Nucleus accumbens (tissue), 56 donors: ENCODE measurements around the gene PVALEF.

Experiments used
- DNase-seq, 56 donors: peaks; one replicate each; lab custom pipeline; 2025; lab: John Stamatoyannopoulos, UW

PVALEF gene

GRCh38 chr17:81229666-81229920 lies 64.3 kb downstream of the PVALEF start:
- DNase-seq = no peak

- DNase-seq = no peak
Observed at GRCh38 chr17:81230043-81230820, 64.9 kb downstream of the PVALEF start.

GRCh38 chr17:81231121-81231645 lies 65.9 kb downstream of the PVALEF start:
- no peak for DNase-seq

GRCh38 chr17:81231766-81232581 lies 66.7 kb downstream of the PVALEF start:
- DNase-seq = no peak
